BE2C (cell line): ENCODE data around the gene PKHD1.

ENCODE experiments used
- DNase-seq: peaks from one replicate; pipeline ENCODE4 v3.0.0-alpha.2; 2020
- H3K27me3 ChIP-seq: fragments of 250-450 bp; sonication (Bioruptor Pico); 2 replicates; pipeline ENCODE4 v1.5.1; 2020; ENCODE audit warnings: mild to moderate bottlenecking
- H3K36me3 ChIP-seq: fragments of 250-450 bp; sonication (Bioruptor Pico); 2 replicates; pipeline ENCODE4 v1.5.1; 2020; ENCODE audit warnings: mild to moderate bottlenecking
- H3K4me1 ChIP-seq: fragments of 250-450 bp; sonication (Bioruptor Pico); 2 replicates; pipeline ENCODE4 v1.5.1; 2020
- H3K4me3 ChIP-seq: 2 replicates; pipeline ENCODE4 v1.5.1; 2011; ENCODE audit warnings: low read depth, low read length
- H3K9me3 ChIP-seq: fragments of 250-450 bp; sonication (Bioruptor Pico); 2 replicates; pipeline ENCODE4 v1.5.1; 2020
- TF ChIP-seq, protein P1 (sequence below): IDR thresholded peaks from 2 replicates; pipeline ENCODE4 v1.5.1; 2012; ENCODE audit warnings: mild to moderate bottlenecking, low read depth, low read length

The PKHD1 gene

DNA sequence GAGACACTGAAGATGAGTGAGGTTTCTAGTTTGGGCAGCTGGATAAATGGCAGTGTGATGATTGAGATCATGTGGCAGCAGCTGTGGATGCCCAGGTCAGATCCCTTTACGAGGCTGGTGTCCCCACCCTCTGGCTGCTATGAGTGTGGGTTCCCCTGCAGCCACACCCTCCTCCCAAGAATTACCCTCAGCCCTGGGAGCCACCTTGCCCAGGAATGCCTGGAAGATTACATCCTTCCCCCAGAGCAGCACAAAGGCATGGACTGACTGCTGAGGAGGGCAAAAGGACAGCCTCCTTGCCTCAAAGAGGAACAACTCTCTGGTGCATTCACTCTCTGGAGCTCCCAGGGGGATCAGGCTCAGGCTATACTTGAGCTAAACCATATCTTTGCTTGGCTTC, 15.0 kb upstream of the PKHD1 start:
- Histone ChIP-seq H3K9me3 (no peaks in the 10 kb centered on the region), H3K36me3 (no peaks in the 10 kb centered on the region), H3K4me3 (no peak overlapping the region), H3K4me1 (no peaks in the 10 kb centered on the region), H3K27me3 (peaks cover 20% of the 10 kb centered on the region)
- TF ChIP-seq, protein P1, sequence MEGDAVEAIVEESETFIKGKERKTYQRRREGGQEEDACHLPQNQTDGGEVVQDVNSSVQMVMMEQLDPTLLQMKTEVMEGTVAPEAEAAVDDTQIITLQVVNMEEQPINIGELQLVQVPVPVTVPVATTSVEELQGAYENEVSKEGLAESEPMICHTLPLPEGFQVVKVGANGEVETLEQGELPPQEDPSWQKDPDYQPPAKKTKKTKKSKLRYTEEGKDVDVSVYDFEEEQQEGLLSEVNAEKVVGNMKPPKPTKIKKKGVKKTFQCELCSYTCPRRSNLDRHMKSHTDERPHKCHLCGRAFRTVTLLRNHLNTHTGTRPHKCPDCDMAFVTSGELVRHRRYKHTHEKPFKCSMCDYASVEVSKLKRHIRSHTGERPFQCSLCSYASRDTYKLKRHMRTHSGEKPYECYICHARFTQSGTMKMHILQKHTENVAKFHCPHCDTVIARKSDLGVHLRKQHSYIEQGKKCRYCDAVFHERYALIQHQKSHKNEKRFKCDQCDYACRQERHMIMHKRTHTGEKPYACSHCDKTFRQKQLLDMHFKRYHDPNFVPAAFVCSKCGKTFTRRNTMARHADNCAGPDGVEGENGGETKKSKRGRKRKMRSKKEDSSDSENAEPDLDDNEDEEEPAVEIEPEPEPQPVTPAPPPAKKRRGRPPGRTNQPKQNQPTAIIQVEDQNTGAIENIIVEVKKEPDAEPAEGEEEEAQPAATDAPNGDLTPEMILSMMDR = no peak
- DNase-seq = no peak

DNA sequence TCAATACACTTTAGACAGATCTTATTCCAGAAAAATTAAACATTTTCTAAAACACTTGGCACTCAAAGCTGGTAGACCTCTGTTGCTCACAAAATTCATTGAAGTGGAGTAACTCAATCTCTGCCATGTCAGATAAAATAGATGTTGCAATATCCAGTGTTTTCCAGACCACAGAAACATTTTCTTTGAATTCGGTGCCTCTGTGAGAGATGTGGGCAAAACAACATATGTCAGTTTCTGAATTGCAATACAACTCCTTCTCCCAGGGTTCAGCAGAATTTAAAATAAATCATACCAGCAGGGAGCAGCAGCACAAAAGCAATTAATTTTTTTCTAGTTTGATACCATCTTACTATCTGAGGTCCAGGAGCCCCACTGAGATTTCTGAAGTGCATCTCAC, 11.3 kb upstream of the PKHD1 start:
- Histone ChIP-seq H3K36me3 (no peaks in the 10 kb centered on the region), H3K4me3 (no peak overlapping the region), H3K9me3 (no peaks in the 10 kb centered on the region), H3K27me3 (peaks cover 20% of the 10 kb centered on the region), H3K4me1 (no peaks in the 10 kb centered on the region)
- DNase-seq = no peak
- TF ChIP-seq, protein P1 = peak; percentile 35

DNA sequence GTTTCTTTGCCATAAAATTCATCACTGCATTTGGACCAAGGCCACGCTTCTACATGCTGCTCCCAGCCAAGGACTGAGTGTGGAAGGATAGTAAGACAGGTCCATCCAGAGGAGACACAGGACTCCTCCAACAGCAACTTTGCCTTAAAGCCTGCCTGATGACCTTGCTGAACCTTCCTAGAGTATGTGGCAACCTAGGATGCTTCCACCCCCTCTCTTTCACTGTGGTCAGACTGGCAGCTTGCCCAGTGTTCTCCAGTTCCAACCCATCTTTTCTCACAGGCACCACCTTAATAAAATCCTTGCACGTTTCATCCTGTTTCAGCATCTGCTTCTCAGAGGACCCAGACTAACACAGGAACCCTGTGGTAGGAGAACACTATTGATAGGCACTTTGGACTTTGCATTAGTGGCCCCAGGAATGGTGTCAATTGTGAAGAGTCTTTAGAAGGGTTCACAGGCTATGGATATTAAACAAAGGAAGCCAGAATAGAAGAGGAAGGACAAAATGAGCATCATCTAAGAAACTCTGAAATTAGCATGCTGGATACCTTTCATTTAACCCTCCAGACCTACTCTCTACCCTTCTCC, 2.4 kb upstream of the PKHD1 start:
- no peaks in the 10 kb centered on the region for H3K9me3 ChIP-seq
- no peaks in the 10 kb centered on the region for H3K27me3 ChIP-seq
- no peak for DNase-seq
- no peak overlapping the region for H3K4me3 ChIP-seq
- no peaks in the 10 kb centered on the region for H3K4me1 ChIP-seq
- no peaks in the 10 kb centered on the region for H3K36me3 ChIP-seq
- TF ChIP-seq, protein P1 = no peak

DNA sequence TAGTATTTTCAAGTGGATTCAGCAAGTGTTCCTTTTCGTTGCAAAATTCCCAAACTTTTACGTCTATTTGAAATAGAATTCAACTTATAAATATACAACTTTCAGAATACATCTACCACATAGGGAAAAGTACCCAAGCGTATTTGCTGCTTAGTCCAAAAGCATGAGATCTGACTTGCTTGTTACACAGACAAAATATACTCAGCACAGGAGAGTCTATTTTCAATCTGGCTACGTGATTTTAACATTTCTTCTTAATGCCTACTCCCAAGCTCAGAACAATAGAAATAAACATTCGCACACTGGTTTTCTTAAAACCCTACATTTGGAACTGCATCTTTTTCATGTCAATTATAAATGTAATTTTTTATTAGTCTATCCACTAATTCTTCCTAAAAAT, 672 bp downstream of the PKHD1 start:
- no peak for DNase-seq
- Histone ChIP-seq H3K36me3 (no peaks in the 10 kb centered on the region), H3K27me3 (no peaks in the 10 kb centered on the region), H3K4me1 (no peaks in the 10 kb centered on the region), H3K4me3 (no peak overlapping the region), H3K9me3 (no peaks in the 10 kb centered on the region)
- TF ChIP-seq, protein P1 = no peak

DNA sequence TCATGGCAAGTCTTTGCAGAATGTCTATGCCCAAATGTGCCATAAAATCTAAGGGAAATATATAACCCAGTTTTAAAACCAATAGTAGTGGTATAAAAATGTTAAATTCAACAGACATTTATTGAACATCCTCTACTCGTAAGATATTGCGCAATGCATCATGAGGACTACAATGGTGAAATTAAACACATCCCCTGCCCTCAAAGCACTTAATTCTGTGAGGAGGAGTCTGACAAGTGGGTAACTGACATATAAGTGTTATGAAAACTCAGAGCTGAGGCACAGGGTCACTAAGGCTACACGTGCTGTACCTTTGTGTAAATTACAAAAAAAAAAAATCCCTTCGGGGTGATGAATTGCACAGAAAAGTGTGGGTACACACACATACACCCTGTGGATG, 6.2 kb downstream of the PKHD1 start:
- Histone ChIP-seq H3K4me1 (no peaks in the 10 kb centered on the region), H3K9me3 (no peaks in the 10 kb centered on the region), H3K27me3 (peaks cover 2% of the 10 kb centered on the region; the same call in 1 of the 2 replicates), H3K4me3 (no peak overlapping the region), H3K36me3 (no peaks in the 10 kb centered on the region)
- no peak for DNase-seq
- TF ChIP-seq, protein P1 = no peak

DNA sequence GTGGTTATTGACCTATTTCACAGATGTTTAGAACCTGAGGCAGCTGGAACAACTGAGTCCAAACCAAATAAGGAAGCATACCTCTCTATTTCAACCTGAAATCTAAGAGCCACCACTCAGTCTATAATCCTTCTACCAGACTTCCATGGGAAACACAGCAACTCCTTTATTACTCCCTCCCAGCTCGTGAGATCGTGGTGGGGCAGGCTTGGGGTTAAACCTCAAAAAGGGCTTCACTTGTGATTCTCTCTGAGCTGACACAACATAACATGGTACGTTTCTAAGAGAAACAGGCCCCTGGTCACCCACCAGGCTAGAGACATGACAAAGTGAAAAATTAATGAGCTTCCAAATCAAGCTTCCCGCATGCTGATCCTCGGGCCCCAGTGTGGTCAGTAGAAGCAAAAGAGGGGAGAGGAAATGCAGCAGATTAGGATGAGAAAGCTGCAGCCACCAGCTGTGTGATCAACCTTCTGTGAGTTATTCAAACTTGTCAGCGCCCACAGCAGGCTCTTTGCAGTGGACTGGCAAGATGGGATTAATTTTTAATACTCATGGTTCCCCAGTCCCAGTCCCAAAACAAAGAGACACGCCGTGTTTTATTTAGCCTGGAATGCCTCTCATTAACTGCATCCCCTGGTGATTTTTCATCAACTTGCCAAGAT, 9.3 kb downstream of the PKHD1 start:
- TF ChIP-seq, protein P1 = no peak
- Histone ChIP-seq H3K27me3 (peaks cover 8% of the 10 kb centered on the region), H3K4me3 (no peak overlapping the region), H3K36me3 (no peaks in the 10 kb centered on the region), H3K9me3 (no peaks in the 10 kb centered on the region), H3K4me1 (no peaks in the 10 kb centered on the region)
- DNase-seq = no peak
